ENCODE results near the gene RPS6KA5.

GRCh38 chr14:90820958-90821357 is 239.5 kb downstream of the RPS6KA5 start:
- TF ChIP-seq CTCF (IDR thresholded peaks at IDR 0.05; ENCODE audit: low read length) (no peak), EZH2 (optimal IDR thresholded peaks at IDR 0.05; ENCODE audit: low read depth, low read length) (no peak)
